Measurements from ENCODE around the gene REM1. TPM values are rescaled to one million over a fixed set of nuclear protein-coding genes. Genes with fewer than 3 reads are reported as not detected.

Gene REM1
- total and polyA plus RNA-seq, 2 experiments from 2014 or later = 0.28 TPM; not detected in 1

GRCh38 chr20:31523361-31524283 is 48.5 kb downstream of the REM1 start:
- Histone ChIP-seq H2AFZ (no peak overlapping the region), H3K4me2 (no peak overlapping the region), H3K36me3 (ENCODE audit: insufficient read depth) (peaks cover 48% of the 10 kb centered on the region), H4K20me1 (replicated peaks; ENCODE audit: insufficient read depth) (peaks cover 71% of the 10 kb centered on the region), H3K4me1 (ENCODE audit: insufficient read depth) (no peaks in the 10 kb centered on the region), H3K79me2 (replicated peaks; ENCODE audit: insufficient read depth) (peaks cover 83% of the 10 kb centered on the region), H3K4me3 (no peak overlapping the region), H3K27ac (ENCODE audit: low read depth) (no peak overlapping the region), H3K27me3 (ENCODE audit: insufficient read depth) (no peaks in the 10 kb centered on the region), H3K9me2 (ENCODE audit: insufficient read depth) (no peaks in the 10 kb centered on the region), H3F3A (replicated peaks; ENCODE audit: low read depth) (peaks cover 44% of the 10 kb centered on the region)
- Mint-ChIP-seq H3K27me3 (ENCODE audit: insufficient read depth, low read depth, poor library complexity) (peaks cover 4% of the 10 kb centered on the region), H3K4me1 (no peaks in the 10 kb centered on the region), H3K9me3 (no peaks in the 10 kb centered on the region), H3K4me3 (no peak overlapping the region), H3K27ac (peak overlapping the region; percentile 73; the same call in 1 of the 2 replicates), H3K36me3 (ENCODE audit: low read depth) (peaks cover 42% of the 10 kb centered on the region)
- ATAC-seq = peak; percentile 42; the same call in 2 of the 3 replicates
- TF ChIP-seq ZNF462 (CRISPR knock-in tag; IDR thresholded peaks at IDR 0.05) = no peak
- TF ChIP-seq EZH2 (IDR thresholded peaks at IDR 0.05; ENCODE audit: low read depth, unreplicated experiment) = no peak
- no peak for TF ChIP-seq NANOG (IDR thresholded peaks at IDR 0.05; ENCODE audit: borderline replicate concordance)
- TF ChIP-seq STAT1 (IDR thresholded peaks at IDR 0.05; ENCODE audit: unreplicated experiment) = no peak
- TF ChIP-seq, protein P1, sequence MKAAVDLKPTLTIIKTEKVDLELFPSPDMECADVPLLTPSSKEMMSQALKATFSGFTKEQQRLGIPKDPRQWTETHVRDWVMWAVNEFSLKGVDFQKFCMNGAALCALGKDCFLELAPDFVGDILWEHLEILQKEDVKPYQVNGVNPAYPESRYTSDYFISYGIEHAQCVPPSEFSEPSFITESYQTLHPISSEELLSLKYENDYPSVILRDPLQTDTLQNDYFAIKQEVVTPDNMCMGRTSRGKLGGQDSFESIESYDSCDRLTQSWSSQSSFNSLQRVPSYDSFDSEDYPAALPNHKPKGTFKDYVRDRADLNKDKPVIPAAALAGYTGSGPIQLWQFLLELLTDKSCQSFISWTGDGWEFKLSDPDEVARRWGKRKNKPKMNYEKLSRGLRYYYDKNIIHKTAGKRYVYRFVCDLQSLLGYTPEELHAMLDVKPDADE (IDR thresholded peaks at IDR 0.05) = no peak
- TF ChIP-seq ZNF331 (CRISPR knock-in tag; IDR thresholded peaks at IDR 0.05; ENCODE audit: low read depth) = no peak
- TF ChIP-seq, protein P2, sequence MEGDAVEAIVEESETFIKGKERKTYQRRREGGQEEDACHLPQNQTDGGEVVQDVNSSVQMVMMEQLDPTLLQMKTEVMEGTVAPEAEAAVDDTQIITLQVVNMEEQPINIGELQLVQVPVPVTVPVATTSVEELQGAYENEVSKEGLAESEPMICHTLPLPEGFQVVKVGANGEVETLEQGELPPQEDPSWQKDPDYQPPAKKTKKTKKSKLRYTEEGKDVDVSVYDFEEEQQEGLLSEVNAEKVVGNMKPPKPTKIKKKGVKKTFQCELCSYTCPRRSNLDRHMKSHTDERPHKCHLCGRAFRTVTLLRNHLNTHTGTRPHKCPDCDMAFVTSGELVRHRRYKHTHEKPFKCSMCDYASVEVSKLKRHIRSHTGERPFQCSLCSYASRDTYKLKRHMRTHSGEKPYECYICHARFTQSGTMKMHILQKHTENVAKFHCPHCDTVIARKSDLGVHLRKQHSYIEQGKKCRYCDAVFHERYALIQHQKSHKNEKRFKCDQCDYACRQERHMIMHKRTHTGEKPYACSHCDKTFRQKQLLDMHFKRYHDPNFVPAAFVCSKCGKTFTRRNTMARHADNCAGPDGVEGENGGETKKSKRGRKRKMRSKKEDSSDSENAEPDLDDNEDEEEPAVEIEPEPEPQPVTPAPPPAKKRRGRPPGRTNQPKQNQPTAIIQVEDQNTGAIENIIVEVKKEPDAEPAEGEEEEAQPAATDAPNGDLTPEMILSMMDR (conservative IDR thresholded peaks at IDR 0.05; ENCODE audit: low read depth in 2 of 2) = no peak
- TF ChIP-seq ZNF114 (CRISPR knock-in tag; IDR thresholded peaks at IDR 0.05) = no peak
- TF ChIP-seq REST (IDR thresholded peaks at IDR 0.05; ENCODE audit: unreplicated experiment) = no peak
- TF ChIP-seq POLR2AphosphoS5 (IDR thresholded peaks at IDR 0.05; ENCODE audit: low read depth) = no peak
- no peak for TF ChIP-seq CREB1 (CRISPR knock-in tag; IDR thresholded peaks at IDR 0.05; ENCODE audit: low read depth)
- no peak for TF ChIP-seq EZH2phosphoT487 (IDR thresholded peaks at IDR 0.05; ENCODE audit: unreplicated experiment)
- no peak for TF ChIP-seq JUNB (IDR thresholded peaks at IDR 0.05; ENCODE audit: unreplicated experiment)
- DNase-seq (ENCODE audit: low spot score) = no peak

Measured in GM23338 (cell line).